GM18511 (cell line): Measurements from ENCODE around the gene PARVG.

Experiments used
- ATAC-seq: cut with Tn5 transposase; IDR thresholded peaks from one replicate; pipeline ENCODE4 v1.9.1; 2021; ENCODE audit warnings: mild to moderate bottlenecking, moderate library complexity; ENCODE audit not compliant: unreplicated experiment

PARVG gene

GRCh38 chr22:44179989-44180705 is 578 bp upstream of the PARVG start:
- no peak for ATAC-seq

- ATAC-seq, result peak; percentile 48
Measured at GRCh38 chr22:44181033-44181911, 547 bp downstream of the PARVG start.

GRCh38 chr22:44181912-44182587 is 1.3 kb downstream of the PARVG start:
- peak; percentile 24 for ATAC-seq

GRCh38 chr22:44182588-44183286 is 2.0 kb downstream of the PARVG start:
- ATAC-seq, result no peak

- ATAC-seq, result no peak
Measured at GRCh38 chr22:44183287-44183588, 2.5 kb downstream of the PARVG start.

- ATAC-seq, result no peak
Measured at GRCh38 chr22:44184006-44184405, 3.3 kb downstream of the PARVG start.

GRCh38 chr22:44185237-44186120 is 4.8 kb downstream of the PARVG start:
- ATAC-seq, result no peak

GRCh38 chr22:44186121-44186510 is 5.4 kb downstream of the PARVG start:
- ATAC-seq, result no peak

GRCh38 chr22:44186737-44187136 is 6.0 kb downstream of the PARVG start:
- ATAC-seq, result no peak

- no peak for ATAC-seq
Measured at GRCh38 chr22:44187652-44188230, 7.0 kb downstream of the PARVG start.

GRCh38 chr22:44188316-44188715 is 7.6 kb downstream of the PARVG start:
- ATAC-seq, result no peak

- ATAC-seq, result no peak
Measured at GRCh38 chr22:44188986-44189630, 8.4 kb downstream of the PARVG start.

GRCh38 chr22:44190381-44190976 is 9.8 kb downstream of the PARVG start:
- no peak for ATAC-seq

- no peak for ATAC-seq
Measured at GRCh38 chr22:44191036-44191454, 10.3 kb downstream of the PARVG start.

GRCh38 chr22:44192098-44192815 is 11.5 kb downstream of the PARVG start:
- ATAC-seq, result no peak

- ATAC-seq, result no peak
Measured at GRCh38 chr22:44192816-44193534, 12.2 kb downstream of the PARVG start.

- no peak for ATAC-seq
Measured at GRCh38 chr22:44193535-44193891, 12.8 kb downstream of the PARVG start.

GRCh38 chr22:44194569-44194968 is 13.8 kb downstream of the PARVG start:
- no peak for ATAC-seq
